SK-N-SH treated with all-trans-retinoic acid at 6 μM for 48 hours (cell line): ENCODE measurements around the gene HDAC4.

ENCODE experiments used
- ATAC-seq: fragments of 200-7000 bp; cut with Tn5 transposase; 3 replicates; pipeline ENCODE4 v1.9.1; 2020; ENCODE audit warnings: mild to moderate bottlenecking, moderate library complexity
- ARNTL ChIP-seq: fragments of 450-650 bp; formaldehyde crosslinking; IDR thresholded peaks from 2 replicates; pipeline ENCODE4 v1.5.0; 2020; ENCODE audit warnings: low read depth, mild to moderate bottlenecking, moderate library complexity, borderline replicate concordance
- BACH2 ChIP-seq: fragments of 250-450 bp; sonication (Bioruptor Pico); IDR thresholded peaks from 2 replicates; pipeline ENCODE4 v1.9.0; 2021; ENCODE audit warnings: mild to moderate bottlenecking, borderline replicate concordance
- CREB5 ChIP-seq: fragments of 250-450 bp; sonication (Bioruptor Pico); IDR thresholded peaks from 2 replicates; pipeline ENCODE4 v1.5.1; 2020; ENCODE audit warnings: low read depth, mild to moderate bottlenecking, moderate library complexity
- CSRNP3 ChIP-seq: fragments of 250-450 bp; sonication (Bioruptor Pico); IDR thresholded peaks from 2 replicates; pipeline ENCODE4 v1.5.1; 2021; ENCODE audit warnings: mild to moderate bottlenecking, moderate library complexity
- ESRRG ChIP-seq: fragments of 250-450 bp; sonication (Bioruptor Pico); IDR thresholded peaks from 2 replicates; pipeline ENCODE4 v1.6.1; 2021; ENCODE audit warnings: mild to moderate bottlenecking
- GLIS3 ChIP-seq: fragments of 250-450 bp; sonication (Bioruptor Pico); IDR thresholded peaks from 2 replicates; pipeline ENCODE4 v1.5.0; 2020; ENCODE audit warnings: mild to moderate bottlenecking, moderate library complexity
- ISL1 ChIP-seq: fragments of 250-450 bp; sonication (Bioruptor Pico); IDR thresholded peaks from 2 replicates; pipeline ENCODE4 v2.1.2; 2022; ENCODE audit warnings: mild to moderate bottlenecking, moderate library complexity
- OSR1 ChIP-seq: fragments of 250-450 bp; sonication (Bioruptor Pico); IDR thresholded peaks from 2 replicates; pipeline ENCODE4 v1.8.0; 2022; ENCODE audit warnings: moderate library complexity, mild to moderate bottlenecking, inconsistent platforms
- PATZ1 ChIP-seq: fragments of 250-450 bp; sonication (Bioruptor Pico); IDR thresholded peaks from 2 replicates; pipeline ENCODE4 v1.8.0; 2020; ENCODE audit warnings: mild to moderate bottlenecking, moderate library complexity, borderline replicate concordance
- PPARA ChIP-seq: fragments of 250-450 bp; sonication (Bioruptor Pico); IDR thresholded peaks from 2 replicates; pipeline ENCODE4 v1.5.0; 2020; ENCODE audit warnings: mild to moderate bottlenecking, borderline replicate concordance
- RARB ChIP-seq: fragments of 250-450 bp; sonication (Bioruptor Pico); IDR thresholded peaks from 2 replicates; pipeline ENCODE4 v1.8.0; 2021; ENCODE audit warnings: mild to moderate bottlenecking, moderate library complexity
- SNAI2 ChIP-seq: fragments of 250-450 bp; sonication (Bioruptor Pico); IDR thresholded peaks from 2 replicates; pipeline ENCODE4 v1.5.0; 2020; ENCODE audit warnings: mild to moderate bottlenecking, moderate library complexity
- TOX ChIP-seq: fragments of 250-450 bp; sonication (Bioruptor Pico); IDR thresholded peaks from 2 replicates; pipeline ENCODE4 v1.8.0; 2021; ENCODE audit warnings: mild to moderate bottlenecking, moderate library complexity, borderline replicate concordance
- TSHZ2 ChIP-seq: fragments of 250-450 bp; sonication (Bioruptor Pico); IDR thresholded peaks from 2 replicates; pipeline ENCODE4 v1.5.0; 2020; ENCODE audit warnings: mild to moderate bottlenecking, moderate library complexity
- ZC3H10 ChIP-seq: fragments of 250-450 bp; sonication (Bioruptor Pico); IDR thresholded peaks from 2 replicates; pipeline ENCODE4 v1.5.1; 2021; ENCODE audit warnings: mild to moderate bottlenecking, moderate library complexity
- ZFP30 ChIP-seq: fragments of 450-650 bp; formaldehyde crosslinking; IDR thresholded peaks from 2 replicates; pipeline ENCODE4 v1.5.0; 2022; ENCODE audit warnings: mild to moderate bottlenecking, moderate library complexity
- ZNF565 ChIP-seq: fragments of 450-650 bp; formaldehyde crosslinking; conservative IDR thresholded peaks from 2 replicates; pipeline ENCODE4 v1.5.0; 2020; ENCODE audit warnings: low read depth, mild to moderate bottlenecking, moderate library complexity
- ZNF70 ChIP-seq: fragments of 450-650 bp; formaldehyde crosslinking; IDR thresholded peaks from 2 replicates; pipeline ENCODE4 v1.5.0; 2020; ENCODE audit warnings: mild to moderate bottlenecking, moderate library complexity

The HDAC4 gene

GRCh38 chr2:239412905-239413603 is 12.2 kb upstream of the HDAC4 start:
- no peak for ATAC-seq
- TF ChIP-seq BACH2 (CRISPR knock-in tag): no peak
- TF ChIP-seq RARB (CRISPR knock-in tag): no peak
- no peak for TF ChIP-seq ARNTL
- no peak for TF ChIP-seq SNAI2
- no peak for TF ChIP-seq TOX
- no peak for TF ChIP-seq ZFP30 (CRISPR knock-in tag)

GRCh38 chr2:239411549-239412319 is 10.9 kb upstream of the HDAC4 start:
- no peak for ATAC-seq
- TF ChIP-seq GLIS3 (CRISPR knock-in tag) (no peak), PATZ1 (CRISPR knock-in tag) (no peak), ZNF70 (CRISPR knock-in tag) (no peak), ARNTL (no peak), OSR1 (CRISPR knock-in tag) (no peak), ZNF565 (CRISPR knock-in tag) (no peak), BACH2 (CRISPR knock-in tag) (no peak), ZFP30 (CRISPR knock-in tag) (no peak), ZC3H10 (CRISPR knock-in tag) (no peak), CSRNP3 (CRISPR knock-in tag) (no peak), TSHZ2 (no peak), RARB (CRISPR knock-in tag) (no peak), CREB5 (no peak), PPARA (CRISPR knock-in tag) (no peak)

GRCh38 chr2:239411117-239411516 is 10.3 kb upstream of the HDAC4 start:
- TF ChIP-seq TSHZ2 (no peak), RARB (CRISPR knock-in tag) (no peak), ISL1 (no peak), CREB5 (no peak), ZNF70 (CRISPR knock-in tag) (no peak), ZFP30 (CRISPR knock-in tag) (no peak), ZC3H10 (CRISPR knock-in tag) (no peak), ARNTL (no peak), CSRNP3 (CRISPR knock-in tag) (no peak), ESRRG (CRISPR knock-in tag) (no peak), PATZ1 (CRISPR knock-in tag) (no peak), GLIS3 (CRISPR knock-in tag) (no peak)
- no peak for ATAC-seq
